Parathyroid adenoma (tissue), 2 donors: ENCODE results near the gene PRIMPOL.

Source experiments
- H2AFZ ChIP-seq: fragments of 300-600 bp; sonication (generic); one replicate; pipeline ENCODE4 v1.7.0; 2017; ENCODE audit warnings: antibody characterized with exemption, mild to moderate bottlenecking
- H3K27ac ChIP-seq: fragments of 300-600 bp; sonication (generic); one replicate; pipeline ENCODE4 v1.7.0; 2017
- H3K27me3 ChIP-seq: fragments of 300-600 bp; sonication (generic); one replicate; pipeline ENCODE4 v1.7.0; 2017; ENCODE audit warnings: low read length; ENCODE audit not compliant: control insufficient read depth, insufficient read depth
- H3K36me3 ChIP-seq: fragments of 300-600 bp; sonication (generic); one replicate; pipeline ENCODE4 v1.7.0; 2017; ENCODE audit warnings: low read length; ENCODE audit not compliant: control insufficient read depth, insufficient read depth
- H3K4me1 ChIP-seq: fragments of 300-600 bp; sonication (generic); one replicate; pipeline ENCODE4 v1.7.0; 2017; ENCODE audit warnings: control low read depth
- H3K4me2 ChIP-seq: fragments of 300-600 bp; sonication (generic); one replicate; pipeline ENCODE4 v1.7.0; 2017; ENCODE audit warnings: low read length
- H3K4me3 ChIP-seq: fragments of 300-600 bp; sonication (generic); one replicate; pipeline ENCODE4 v1.7.0; 2017; ENCODE audit warnings: low read depth, low read length
- H3K79me2 ChIP-seq: fragments of 300-600 bp; sonication (generic); one replicate; pipeline ENCODE4 v1.7.0; 2017; ENCODE audit warnings: control low read depth
- H3K9ac ChIP-seq: fragments of 300-600 bp; sonication (generic); one replicate; pipeline ENCODE4 v1.7.0; 2017; ENCODE audit warnings: mild to moderate bottlenecking
- H3K9me3 ChIP-seq: fragments of 300-600 bp; sonication (generic); one replicate; pipeline ENCODE4 v1.7.0; 2017; ENCODE audit warnings: low read length; ENCODE audit not compliant: control insufficient read depth
- TF ChIP-seq, protein P1 (sequence below): fragments of 300-600 bp; sonication (generic); IDR thresholded peaks from one replicate; pipeline ENCODE4 v1.7.0; 2017; ENCODE audit warnings: antibody characterized with exemption, mild to moderate bottlenecking
- donor health status: primary hyperparathyroidism.

The PRIMPOL gene

DNA sequence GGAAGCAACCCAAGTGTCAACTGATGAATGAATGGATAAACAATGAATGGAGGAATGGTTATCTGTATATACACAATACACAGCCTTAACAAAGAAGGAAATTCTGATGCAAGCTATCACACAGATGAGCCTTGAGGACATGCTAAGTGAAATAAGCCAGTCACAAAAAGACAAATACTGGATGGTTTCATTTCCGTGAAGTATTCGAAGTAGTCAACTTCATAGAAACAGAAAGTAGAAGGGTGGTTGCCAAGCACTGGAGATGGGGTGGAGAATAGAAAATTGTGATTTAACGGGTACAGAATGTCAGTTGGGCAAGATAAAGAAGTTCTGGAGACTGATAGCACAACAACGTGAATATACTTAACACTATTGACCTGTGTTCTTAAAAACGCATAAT lies 56.2 kb downstream of the PRIMPOL start:
- H3K79me2 ChIP-seq = no peaks in the 10 kb centered on the region
- no peak overlapping the region for H3K4me3 ChIP-seq
- peaks cover 3% of the 10 kb centered on the region for H3K36me3 ChIP-seq
- no peaks in the 10 kb centered on the region for H3K27me3 ChIP-seq
- H3K4me2 ChIP-seq = no peak overlapping the region
- no peak overlapping the region for H3K9ac ChIP-seq
- H3K9me3 ChIP-seq = no peaks in the 10 kb centered on the region
- no peak overlapping the region for H3K27ac ChIP-seq
- no peaks in the 10 kb centered on the region for H3K4me1 ChIP-seq
- TF ChIP-seq, protein P1, sequence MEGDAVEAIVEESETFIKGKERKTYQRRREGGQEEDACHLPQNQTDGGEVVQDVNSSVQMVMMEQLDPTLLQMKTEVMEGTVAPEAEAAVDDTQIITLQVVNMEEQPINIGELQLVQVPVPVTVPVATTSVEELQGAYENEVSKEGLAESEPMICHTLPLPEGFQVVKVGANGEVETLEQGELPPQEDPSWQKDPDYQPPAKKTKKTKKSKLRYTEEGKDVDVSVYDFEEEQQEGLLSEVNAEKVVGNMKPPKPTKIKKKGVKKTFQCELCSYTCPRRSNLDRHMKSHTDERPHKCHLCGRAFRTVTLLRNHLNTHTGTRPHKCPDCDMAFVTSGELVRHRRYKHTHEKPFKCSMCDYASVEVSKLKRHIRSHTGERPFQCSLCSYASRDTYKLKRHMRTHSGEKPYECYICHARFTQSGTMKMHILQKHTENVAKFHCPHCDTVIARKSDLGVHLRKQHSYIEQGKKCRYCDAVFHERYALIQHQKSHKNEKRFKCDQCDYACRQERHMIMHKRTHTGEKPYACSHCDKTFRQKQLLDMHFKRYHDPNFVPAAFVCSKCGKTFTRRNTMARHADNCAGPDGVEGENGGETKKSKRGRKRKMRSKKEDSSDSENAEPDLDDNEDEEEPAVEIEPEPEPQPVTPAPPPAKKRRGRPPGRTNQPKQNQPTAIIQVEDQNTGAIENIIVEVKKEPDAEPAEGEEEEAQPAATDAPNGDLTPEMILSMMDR = no peak
- H2AFZ ChIP-seq = no peak overlapping the region

DNA sequence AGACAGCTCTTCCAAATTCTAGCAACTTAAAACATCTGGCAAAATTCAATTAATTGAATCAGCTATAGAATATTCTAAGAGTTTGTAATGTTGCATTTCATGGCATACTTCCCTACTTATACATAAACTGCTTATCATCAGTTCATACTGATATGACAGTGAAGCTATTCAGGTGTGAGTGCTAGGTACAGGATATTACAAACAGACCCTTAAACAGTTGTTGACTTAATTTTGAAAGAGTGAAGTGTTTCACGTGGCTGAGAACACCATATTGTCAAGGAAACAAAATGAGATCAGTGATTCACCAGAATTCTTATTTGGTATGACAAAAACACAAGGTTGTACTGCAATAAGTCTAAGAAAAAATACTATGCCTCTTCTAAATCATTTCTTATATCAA lies 56.9 kb downstream of the PRIMPOL start:
- Histone ChIP-seq H3K79me2 (no peaks in the 10 kb centered on the region), H3K9ac (no peak overlapping the region), H3K4me3 (no peak overlapping the region), H3K36me3 (peaks cover 3% of the 10 kb centered on the region), H3K9me3 (no peaks in the 10 kb centered on the region), H3K27me3 (no peaks in the 10 kb centered on the region), H3K4me2 (no peak overlapping the region), H2AFZ (no peak overlapping the region), H3K27ac (no peak overlapping the region), H3K4me1 (no peaks in the 10 kb centered on the region)
- TF ChIP-seq, protein P1 = no peak

DNA sequence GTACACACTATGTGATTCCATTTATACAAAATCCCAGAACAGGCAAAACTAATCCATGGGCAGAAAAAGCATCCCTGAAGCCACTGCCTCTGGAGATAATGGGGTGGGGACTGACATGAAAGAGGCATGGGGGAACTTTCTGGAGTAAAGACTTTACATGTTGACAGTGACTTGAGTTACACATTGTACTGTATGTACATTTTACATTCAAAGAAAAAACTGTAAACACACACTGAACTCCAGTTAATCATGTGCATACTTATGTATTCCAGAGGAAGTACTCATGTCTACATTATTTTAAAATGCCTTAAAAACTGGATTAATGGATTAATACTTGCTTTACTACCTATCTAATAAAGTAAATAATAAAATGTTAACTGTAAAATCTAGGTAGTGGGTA lies 62.8 kb downstream of the PRIMPOL start:
- no peak overlapping the region for H3K4me3 ChIP-seq
- H2AFZ ChIP-seq = no peak overlapping the region
- no peaks in the 10 kb centered on the region for H3K9me3 ChIP-seq
- no peaks in the 10 kb centered on the region for H3K79me2 ChIP-seq
- H3K27ac ChIP-seq = no peak overlapping the region
- H3K4me1 ChIP-seq = no peaks in the 10 kb centered on the region
- no peak overlapping the region for H3K9ac ChIP-seq
- H3K4me2 ChIP-seq = no peak overlapping the region
- H3K27me3 ChIP-seq = no peaks in the 10 kb centered on the region
- peaks cover 3% of the 10 kb centered on the region for H3K36me3 ChIP-seq
- TF ChIP-seq, protein P1 = no peak

DNA sequence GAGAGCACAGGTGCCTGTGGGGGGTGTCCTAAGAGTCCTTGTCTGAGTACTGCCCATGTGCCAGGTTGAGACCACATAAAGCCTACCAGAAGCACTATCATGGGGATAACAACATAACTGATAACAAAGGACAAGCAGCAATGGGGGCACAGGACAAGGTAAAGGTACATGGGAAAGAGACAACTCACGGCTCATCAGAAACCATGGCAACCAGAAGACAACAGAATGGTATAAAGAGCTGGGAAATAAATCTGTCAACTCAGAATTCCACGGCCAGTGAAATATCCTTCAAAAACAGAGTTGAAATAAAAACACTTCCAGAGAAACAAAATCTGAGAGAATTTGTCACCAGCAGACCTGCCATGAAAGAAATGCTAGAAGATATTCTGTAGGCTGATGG lies 64.3 kb downstream of the PRIMPOL start:
- no peaks in the 10 kb centered on the region for H3K4me1 ChIP-seq
- TF ChIP-seq, protein P1 = no peak
- H2AFZ ChIP-seq = no peak overlapping the region
- H3K36me3 ChIP-seq = no peaks in the 10 kb centered on the region
- H3K9me3 ChIP-seq = no peaks in the 10 kb centered on the region
- H3K4me2 ChIP-seq = no peak overlapping the region
- no peak overlapping the region for H3K9ac ChIP-seq
- H3K27me3 ChIP-seq = no peaks in the 10 kb centered on the region
- H3K27ac ChIP-seq = no peak overlapping the region
- H3K79me2 ChIP-seq = no peaks in the 10 kb centered on the region
- H3K4me3 ChIP-seq = no peak overlapping the region

DNA sequence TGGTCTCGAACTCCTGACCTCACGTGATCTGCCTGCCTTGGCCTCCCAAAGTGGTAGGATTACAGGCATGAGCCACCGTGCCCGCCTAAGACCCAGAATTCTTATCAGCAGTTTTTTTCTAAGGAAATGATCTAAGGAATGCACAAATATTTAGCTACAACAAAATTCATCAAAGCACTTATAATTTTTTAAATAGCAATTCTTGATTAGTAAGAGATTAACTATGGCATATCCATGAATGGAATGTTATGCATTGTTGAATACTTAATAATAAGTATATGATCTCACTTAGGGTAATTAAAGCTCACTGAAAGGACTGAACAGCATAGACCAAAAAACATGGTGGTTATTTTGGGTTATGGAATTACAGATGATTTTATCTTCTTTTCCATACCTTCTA lies 66.0 kb downstream of the PRIMPOL start:
- H3K79me2 ChIP-seq = no peaks in the 10 kb centered on the region
- no peak overlapping the region for H3K27ac ChIP-seq
- H3K27me3 ChIP-seq = no peaks in the 10 kb centered on the region
- H3K4me3 ChIP-seq = no peak overlapping the region
- no peak overlapping the region for H2AFZ ChIP-seq
- TF ChIP-seq, protein P1 = no peak
- H3K9me3 ChIP-seq = no peaks in the 10 kb centered on the region
- H3K4me2 ChIP-seq = no peak overlapping the region
- H3K36me3 ChIP-seq = no peaks in the 10 kb centered on the region
- H3K4me1 ChIP-seq = no peaks in the 10 kb centered on the region
- no peak overlapping the region for H3K9ac ChIP-seq
